Measurements from ENCODE around the gene BIRC2. TPM values are rescaled to one million over a fixed set of nuclear protein-coding genes. Genes with fewer than 3 reads are reported as not detected.

BIRC2 gene
- total RNA-seq, 4 donors from 2014 or later: 66.5 to 95.9 (median 73.2) TPM

DNA sequence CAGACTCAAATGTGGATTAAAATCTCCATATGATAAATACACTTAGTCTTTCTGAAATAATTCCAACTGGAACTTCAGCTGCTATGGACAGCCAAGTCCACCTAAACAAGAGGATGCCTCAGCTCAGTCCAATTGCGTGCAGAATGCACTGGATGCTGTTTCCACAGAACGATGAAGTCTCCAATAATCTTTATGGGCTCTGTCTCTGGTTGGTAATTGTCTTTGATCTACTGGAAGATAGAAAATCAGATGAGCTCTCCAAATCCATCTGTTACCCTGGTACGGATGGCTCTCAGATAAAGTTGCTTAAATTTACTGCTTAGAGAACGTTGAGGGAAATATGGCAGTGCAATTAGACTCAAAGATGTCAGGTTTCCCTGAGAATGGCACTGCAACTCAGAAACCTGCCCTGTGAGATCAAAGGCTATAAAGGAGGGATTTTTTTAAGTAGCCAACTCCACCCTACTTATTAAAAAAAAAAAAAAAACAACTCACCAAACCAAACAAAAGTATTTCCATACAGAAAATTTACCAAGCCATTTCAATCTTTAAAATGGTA, 30.6 kb upstream of the BIRC2 start:
- Histone ChIP-seq H3K27ac (peak overlapping the region; percentile 84 to 89 (median 87)), H3K36me3 (no peaks in the 10 kb centered on the region), H3K4me3 (no peak overlapping the region), H3K27me3 (no peaks in the 10 kb centered on the region), H3K9me3 (no peaks in the 10 kb centered on the region), H3K4me1 (peaks cover 14 to 74% (median 38%) of the 10 kb centered on the region in 4 donors)
- no peak for DNase-seq
- TF ChIP-seq, protein P1, sequence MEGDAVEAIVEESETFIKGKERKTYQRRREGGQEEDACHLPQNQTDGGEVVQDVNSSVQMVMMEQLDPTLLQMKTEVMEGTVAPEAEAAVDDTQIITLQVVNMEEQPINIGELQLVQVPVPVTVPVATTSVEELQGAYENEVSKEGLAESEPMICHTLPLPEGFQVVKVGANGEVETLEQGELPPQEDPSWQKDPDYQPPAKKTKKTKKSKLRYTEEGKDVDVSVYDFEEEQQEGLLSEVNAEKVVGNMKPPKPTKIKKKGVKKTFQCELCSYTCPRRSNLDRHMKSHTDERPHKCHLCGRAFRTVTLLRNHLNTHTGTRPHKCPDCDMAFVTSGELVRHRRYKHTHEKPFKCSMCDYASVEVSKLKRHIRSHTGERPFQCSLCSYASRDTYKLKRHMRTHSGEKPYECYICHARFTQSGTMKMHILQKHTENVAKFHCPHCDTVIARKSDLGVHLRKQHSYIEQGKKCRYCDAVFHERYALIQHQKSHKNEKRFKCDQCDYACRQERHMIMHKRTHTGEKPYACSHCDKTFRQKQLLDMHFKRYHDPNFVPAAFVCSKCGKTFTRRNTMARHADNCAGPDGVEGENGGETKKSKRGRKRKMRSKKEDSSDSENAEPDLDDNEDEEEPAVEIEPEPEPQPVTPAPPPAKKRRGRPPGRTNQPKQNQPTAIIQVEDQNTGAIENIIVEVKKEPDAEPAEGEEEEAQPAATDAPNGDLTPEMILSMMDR (IDR thresholded peaks at IDR 0.05): no peak
- TF ChIP-seq POLR2A (IDR thresholded peaks at IDR 0.05) (no peak), EP300 (IDR thresholded peaks at IDR 0.05; ENCODE audit: low read depth) (no peak), POLR2AphosphoS5 (IDR thresholded peaks at IDR 0.05) (no peak)
- WGBS, 2 donors (ENCODE audit: low coverage in 1 of 2): 31 to 41% methylated on average over 2 to 4 of the region's 4 CpGs
- intact Hi-C loops (cut with DNase I; ENCODE audit: low total_unique reads) (no loop called here), in situ Hi-C loops (cut with MboI; ENCODE audit: low pct_ligation_motif_present in 1 of 4, low pct_unique_long_range_greater_than_20kb in 1 of 4, low sequenced_read_pairs in 3 of 4) (no loop called here)

DNA sequence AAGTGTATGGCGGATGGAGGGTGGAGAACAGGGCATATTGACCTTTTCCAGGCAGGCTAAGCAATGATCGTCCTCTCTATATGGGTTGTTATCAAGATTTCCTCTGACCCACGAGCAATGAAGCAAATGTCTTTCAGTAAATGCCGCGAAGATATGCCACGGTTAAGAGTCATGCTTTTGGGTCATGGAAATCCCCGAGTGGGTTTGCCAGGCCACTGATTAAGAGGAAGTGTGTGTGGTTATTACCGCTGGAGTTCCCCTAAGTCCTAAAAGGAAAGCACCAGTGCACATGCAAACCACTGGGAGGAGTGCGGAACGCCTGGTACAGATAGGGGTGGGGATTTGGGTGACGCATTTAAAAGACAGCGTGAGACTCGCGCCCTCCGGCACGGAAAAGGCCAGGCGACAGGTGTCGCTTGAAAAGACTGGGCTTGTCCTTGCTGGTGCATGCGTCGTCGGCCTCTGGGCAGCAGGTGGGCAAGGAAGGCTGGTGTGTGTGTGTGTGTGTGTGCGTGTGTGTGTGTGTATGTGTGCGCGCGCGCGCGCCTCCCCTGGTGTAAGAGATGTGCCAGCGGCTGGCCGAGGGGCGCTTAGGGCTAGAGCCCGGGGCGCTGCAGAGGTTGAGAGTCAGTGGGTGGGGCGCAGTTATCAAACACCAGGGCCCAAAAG, 29.8 kb upstream of the BIRC2 start, which contains the start of gene BIRC3:
Gene BIRC3, plus strand, starts transcription at position 386 of the 669 bp plus-strand sequence. CDS start 7,026 bp downstream, outside the sequence.
- intact Hi-C loops (cut with DNase I; ENCODE audit: low total_unique reads): no loop called here
- 0% methylated on average over 1 to 25 of the region's 34 CpGs for WGBS, 2 donors (ENCODE audit: low coverage in 1 of 2)
- Histone ChIP-seq H3K27me3 (no peaks in the 10 kb centered on the region), H3K4me1 (peaks cover 11 to 76% (median 34%) of the 10 kb centered on the region in 4 donors), H3K27ac (peak within 1 kb of the TSS; percentile 84 to 89 (median 87)), H3K4me3 (peak within 1 kb of the TSS; percentile 31 to 65 (median 48)), H3K36me3 (no peaks in the 10 kb centered on the region), H3K9me3 (no peaks in the 10 kb centered on the region)
- DNase-seq: peak; percentile 94
- TF ChIP-seq, protein P1 (IDR thresholded peaks at IDR 0.05): peak; percentile 31 to 80 (median 53)
- TF ChIP-seq POLR2A (IDR thresholded peaks at IDR 0.05) (peak; percentile 90), POLR2AphosphoS5 (IDR thresholded peaks at IDR 0.05) (peak; percentile 72 to 91 (median 86)), EP300 (IDR thresholded peaks at IDR 0.05; ENCODE audit: low read depth) (no peak)
- in situ Hi-C loops (cut with MboI; ENCODE audit: low pct_ligation_motif_present in 1 of 4, low pct_unique_long_range_greater_than_20kb in 1 of 4, low sequenced_read_pairs in 3 of 4): no loop called here

DNA sequence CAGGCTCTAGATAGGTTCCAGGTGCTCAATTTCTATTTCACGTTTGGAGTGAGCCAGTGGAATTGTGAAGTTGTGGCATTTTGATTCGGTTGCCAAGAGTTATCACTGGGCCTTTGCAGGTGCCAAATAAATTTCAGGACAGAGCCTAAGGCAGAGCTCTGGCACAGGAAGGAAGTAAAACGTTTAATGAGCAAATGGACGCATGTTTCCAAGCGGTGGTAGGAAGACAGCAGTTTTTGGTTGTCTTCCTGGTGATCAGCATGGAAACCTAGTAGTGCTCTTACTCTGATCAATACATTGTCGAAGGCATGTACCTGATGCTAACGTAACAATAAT, 29.3 kb upstream of the BIRC2 start:
- H3K9me3 ChIP-seq: no peaks in the 10 kb centered on the region
- H3K27me3 ChIP-seq: no peaks in the 10 kb centered on the region
- TF ChIP-seq POLR2A (IDR thresholded peaks at IDR 0.05) (no peak), POLR2AphosphoS5 (IDR thresholded peaks at IDR 0.05) (no peak), EP300 (IDR thresholded peaks at IDR 0.05; ENCODE audit: low read depth) (no peak)
- TF ChIP-seq, protein P1 (IDR thresholded peaks at IDR 0.05): no peak
- in situ Hi-C loops (cut with MboI; ENCODE audit: low pct_ligation_motif_present in 1 of 4, low pct_unique_long_range_greater_than_20kb in 1 of 4, low sequenced_read_pairs in 3 of 4): no loop called here
- H3K4me1 ChIP-seq: peaks cover 7 to 72% (median 30%) of the 10 kb centered on the region in 4 donors
- no peaks in the 10 kb centered on the region for H3K36me3 ChIP-seq
- 8 to 20% methylated on average over 6 to 7 of the region's 7 CpGs for WGBS, 2 donors (ENCODE audit: low coverage in 1 of 2)
- intact Hi-C loops (cut with DNase I; ENCODE audit: low total_unique reads): no loop called here
- peak overlapping the region; percentile 84 to 89 (median 87) for H3K27ac ChIP-seq
- DNase-seq: no peak
- H3K4me3 ChIP-seq: peak overlapping the region; percentile 31 to 65 (median 48)

DNA sequence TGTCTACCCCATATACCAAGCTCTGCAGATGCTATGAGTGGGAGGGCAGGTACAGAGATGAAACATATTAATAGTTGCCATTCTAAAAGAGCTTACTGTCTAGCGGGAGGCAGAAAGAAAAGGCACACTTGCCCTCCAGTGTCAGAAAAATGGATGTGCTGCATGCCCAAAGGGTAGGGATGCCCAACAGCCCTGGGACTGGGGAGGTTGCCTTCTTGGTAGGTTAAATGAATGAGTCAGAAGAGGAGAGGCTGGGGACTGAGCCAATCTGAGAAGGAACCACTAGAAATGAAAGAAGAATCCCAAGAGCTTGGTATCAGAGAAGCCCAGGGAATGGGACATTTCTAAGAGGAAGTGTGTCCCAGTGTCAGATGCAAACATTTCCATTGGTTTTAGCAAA, 28.5 kb upstream of the BIRC2 start:
- H3K4me1 ChIP-seq: peaks cover 3 to 65% (median 23%) of the 10 kb centered on the region in 4 donors
- H3K27me3 ChIP-seq: no peaks in the 10 kb centered on the region
- TF ChIP-seq POLR2A (IDR thresholded peaks at IDR 0.05) (no peak), EP300 (IDR thresholded peaks at IDR 0.05; ENCODE audit: low read depth) (no peak), POLR2AphosphoS5 (IDR thresholded peaks at IDR 0.05) (no peak)
- TF ChIP-seq, protein P1 (IDR thresholded peaks at IDR 0.05): no peak
- intact Hi-C loops (cut with DNase I; ENCODE audit: low total_unique reads) (no loop called here), in situ Hi-C loops (cut with MboI; ENCODE audit: low pct_ligation_motif_present in 1 of 4, low pct_unique_long_range_greater_than_20kb in 1 of 4, low sequenced_read_pairs in 3 of 4) (no loop called here)
- no peaks in the 10 kb centered on the region for H3K9me3 ChIP-seq
- peak overlapping the region; percentile 84 to 89 (median 87) for H3K27ac ChIP-seq
- DNase-seq: peak; percentile 30
- whole genome bisulfite sequencing, 2 donors (ENCODE audit: low coverage in 1 of 2): 63% methylated on average over 1 of the region's 1 CpG; no CpG with 5 or more reads in 1 of the 2 donors
- peak overlapping the region in 3 of 4 donors; percentile 2 to 65 (median 49) for H3K4me3 ChIP-seq
- H3K36me3 ChIP-seq: no peaks in the 10 kb centered on the region
